Measurements from ENCODE around the gene COL6A5.

GRCh38 chr3:130341388-130341787 lies 4.1 kb upstream of the COL6A5 start:
- TF ChIP-seq POLR2A (IDR thresholded peaks at IDR 0.05; ENCODE audit: low read length) (no peak), CTCF (IDR thresholded peaks at IDR 0.05) (no peak), RCOR1 (IDR thresholded peaks at IDR 0.05; ENCODE audit: low read depth, low read length) (no peak), HOXA7 (CRISPR knock-in tag; IDR thresholded peaks at IDR 0.05) (no peak), MAX (IDR thresholded peaks at IDR 0.05) (no peak), CEBPB (IDR thresholded peaks at IDR 0.05) (no peak), ELK1 (IDR thresholded peaks at IDR 0.05; ENCODE audit: low read depth, low read length) (no peak), REST (IDR thresholded peaks at IDR 0.05) (no peak), MYC (IDR thresholded peaks at IDR 0.05; ENCODE audit: borderline replicate concordance, low read length) (no peak), RFX5 (IDR thresholded peaks at IDR 0.05) (no peak), BHLHE40 (IDR thresholded peaks at IDR 0.05; ENCODE audit: low read depth, low read length) (no peak), EP300 (IDR thresholded peaks at IDR 0.05) (no peak), E2F6 (IDR thresholded peaks at IDR 0.05; ENCODE audit: borderline replicate concordance, low read depth) (no peak), SMC3 (IDR thresholded peaks at IDR 0.05) (no peak)

All from A549 (cell line).